ENCODE measurements around the gene UBALD1. TPM values are rescaled to one million over a fixed set of nuclear protein-coding genes. Genes with fewer than 3 reads are reported as not detected.

UBALD1 gene
- total RNA-seq, 1 experiment from 2014 or later, result 24.6 TPM

- Histone ChIP-seq H3K27me3 (ENCODE audit: low read length) (no peaks in the 10 kb centered on the region), H3K79me2 (ENCODE audit: low read length) (peaks cover 35% of the 10 kb centered on the region), H3K9ac (ENCODE audit: low read length) (peak overlapping the region; percentile 86), H3K9me2 (replicated peaks; ENCODE audit: low read length) (no peaks in the 10 kb centered on the region), H3K4me1 (ENCODE audit: insufficient read depth, low read length) (peaks cover 14% of the 10 kb centered on the region), H3K36me3 (ENCODE audit: low read depth, low read length) (no peaks in the 10 kb centered on the region), H2AFZ (ENCODE audit: low read length) (peak overlapping the region; percentile 94), H3F3A (ENCODE audit: low read length, unreplicated experiment) (no peaks in the 10 kb centered on the region), H3K9me3 (ENCODE audit: low read length) (no peaks in the 10 kb centered on the region), H3K4me2 (ENCODE audit: low read length) (peak overlapping the region; percentile 96), H3K4me3 (ENCODE audit: low read length) (peak overlapping the region; percentile 75), H4K20me1 (ENCODE audit: low read length) (peaks cover 13% of the 10 kb centered on the region), H3K27ac (ENCODE audit: low read length) (peak overlapping the region; percentile 84)
- CTCF ChIA-PET, result interaction anchor here (1.3 kb wide), 1 partner anchor 8 kb away, joined by 3 read pairs; the partner anchor contains the start of gene MGRN1
- intact Hi-C loops (cut with micrococcal nuclease), result no loop called here
- TF ChIP-seq EZH2phosphoT487 (IDR thresholded peaks at IDR 0.05; ENCODE audit: borderline replicate concordance, low read length) (no peak), CTCF (conservative IDR thresholded peaks at IDR 0.05; ENCODE audit: low read depth, low read length) (peak; percentile 40; the same call in 1 of the 2 replicates)
- POLR2A ChIA-PET (ENCODE audit: unreplicated experiment), result interaction anchor here (0.6 kb wide), 3 partner anchors 35 to 436 kb away, joined by 4 read pairs; no protein-coding TSS in a partner anchor
- peak; percentile 98 for DNase-seq
- peak; percentile 76 for ATAC-seq
- BruUV-seq (replicated peaks), result no TSS peak
These were observed 1.5 kb upstream of the UBALD1 start for GRCh38 chr16:4616047-4616811.

- intact Hi-C loops (cut with micrococcal nuclease), result no loop called here
- ATAC-seq, result no peak
These were observed 827 bp upstream of the UBALD1 start for GRCh38 chr16:4615384-4616046.

More at GRCh38 chr16:4615384-4616046, 827 bp upstream of the UBALD1 start:
- peak overlapping the region; percentile 89 for H2AFZ ChIP-seq (ENCODE audit: low read length)
- DNase-seq, result no peak
- TF ChIP-seq EZH2phosphoT487 (IDR thresholded peaks at IDR 0.05; ENCODE audit: borderline replicate concordance, low read length), result no peak
- TF ChIP-seq EZH2 (IDR thresholded peaks at IDR 0.05; ENCODE audit: low read length, unreplicated experiment), result no peak
- no peak for TF ChIP-seq CTCF (conservative IDR thresholded peaks at IDR 0.05; ENCODE audit: low read depth, low read length)
- CTCF ChIA-PET, result interaction anchor here (1.3 kb wide), 1 partner anchor 9 kb away, joined by 3 read pairs; the partner anchor contains the start of gene MGRN1
- H3K27ac ChIP-seq (ENCODE audit: low read length), result peak overlapping the region; percentile 45; the same call in 1 of the 2 replicates
- peaks cover 14% of the 10 kb centered on the region for H3K4me1 ChIP-seq (ENCODE audit: insufficient read depth, low read length)
- peaks cover 42% of the 10 kb centered on the region for H3K79me2 ChIP-seq (ENCODE audit: low read length)
- peak overlapping the region; percentile 84 for H3K9ac ChIP-seq (ENCODE audit: low read length)
- BruUV-seq (replicated peaks), result no TSS peak
- no peaks in the 10 kb centered on the region for H3K27me3 ChIP-seq (ENCODE audit: low read length)
- H3K9me2 ChIP-seq (replicated peaks; ENCODE audit: low read length), result no peaks in the 10 kb centered on the region
- H3K9me3 ChIP-seq (ENCODE audit: low read length), result no peaks in the 10 kb centered on the region
- peaks cover 13% of the 10 kb centered on the region for H4K20me1 ChIP-seq (ENCODE audit: low read length)
- H3K36me3 ChIP-seq (ENCODE audit: low read depth, low read length), result no peaks in the 10 kb centered on the region
- no peaks in the 10 kb centered on the region for H3F3A ChIP-seq (ENCODE audit: low read length, unreplicated experiment)
- peak overlapping the region; percentile 97 for H3K4me2 ChIP-seq (ENCODE audit: low read length)
- H3K4me3 ChIP-seq (ENCODE audit: low read length), result peak overlapping the region; percentile 34; the same call in 1 of the 2 replicates
- POLR2A ChIA-PET (ENCODE audit: unreplicated experiment), result interaction anchor here (0.6 kb wide), 2 partner anchors 187 to 437 kb away, joined by 4 read pairs; no protein-coding TSS in a partner anchor
